NB4 (cell line): ENCODE data around the gene C14orf93.

Source experiments
- DNase-seq: peaks from one replicate; pipeline ENCODE4 v3.0.0; 2010; ENCODE audit warnings: low read depth
- H3K4me3 ChIP-seq: one replicate; pipeline ENCODE4 v1.5.1; 2011; ENCODE audit warnings: mild to moderate bottlenecking, low read depth, low read length, moderate library complexity
- CTCF ChIP-seq: IDR thresholded peaks from one replicate; pipeline ENCODE4 v1.5.1; 2012; ENCODE audit warnings: low read depth, low read length
- MAX ChIP-seq: IDR thresholded peaks from 2 replicates; pipeline ENCODE4 v1.6.1; 2011; ENCODE audit warnings: low read depth, low read length
- MYC ChIP-seq: IDR thresholded peaks from 2 replicates; pipeline ENCODE4 v1.6.1; 2011; ENCODE audit warnings: low read depth, low read length
- POLR2A ChIP-seq: IDR thresholded peaks from 2 replicates; pipeline ENCODE4 v1.6.1; 2011; ENCODE audit warnings: mild to moderate bottlenecking; ENCODE audit not compliant: insufficient read length; ENCODE audit errors: extremely low read depth

Gene C14orf93

GRCh38 chr14:22993517-22993916 is 16.4 kb downstream of the C14orf93 start:
- TF ChIP-seq CTCF (no peak), MAX (no peak), POLR2A (no peak), MYC (no peak)
- DNase-seq, result no peak
- H3K4me3 ChIP-seq, result no peak overlapping the region

- no peak overlapping the region for H3K4me3 ChIP-seq
- no peak for TF ChIP-seq POLR2A
- no peak for TF ChIP-seq MAX
- TF ChIP-seq CTCF, result no peak
- TF ChIP-seq MYC, result no peak
- DNase-seq, result peak; percentile 77
Measured at GRCh38 chr14:22991852-22992251, 18.1 kb downstream of the C14orf93 start.

DNA sequence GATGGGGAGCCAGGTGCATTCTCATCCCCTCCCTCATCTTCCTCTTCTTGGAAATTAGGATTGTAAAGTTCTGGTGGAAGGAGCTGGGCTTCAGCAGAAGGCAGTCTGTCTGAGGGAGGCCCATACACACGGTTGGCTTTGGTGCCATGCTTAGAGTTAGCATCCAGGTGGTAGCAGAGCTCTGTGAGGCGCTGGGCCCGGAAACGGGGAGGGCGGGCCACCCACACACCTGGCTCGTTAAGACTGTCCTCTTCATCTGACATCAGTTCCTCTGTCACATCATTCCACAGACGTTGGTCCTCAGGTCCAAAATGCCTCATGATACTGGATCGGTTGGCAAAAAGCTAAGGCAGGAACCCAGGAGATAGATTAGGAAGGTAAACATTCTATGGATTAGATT is 22.7 kb downstream of the C14orf93 start:
- no peak overlapping the region for H3K4me3 ChIP-seq
- DNase-seq, result no peak
- no peak for TF ChIP-seq MAX
- no peak for TF ChIP-seq MYC
- no peak for TF ChIP-seq CTCF
- no peak for TF ChIP-seq POLR2A

- no peak overlapping the region for H3K4me3 ChIP-seq
- TF ChIP-seq MYC (no peak), CTCF (peak; percentile 86), MAX (peak; percentile 56; the same call in 1 of the 2 replicates)
- peak; percentile 87 for DNase-seq
Measured at GRCh38 chr14:22986508-22987054, 23.4 kb downstream of the C14orf93 start.

DNA sequence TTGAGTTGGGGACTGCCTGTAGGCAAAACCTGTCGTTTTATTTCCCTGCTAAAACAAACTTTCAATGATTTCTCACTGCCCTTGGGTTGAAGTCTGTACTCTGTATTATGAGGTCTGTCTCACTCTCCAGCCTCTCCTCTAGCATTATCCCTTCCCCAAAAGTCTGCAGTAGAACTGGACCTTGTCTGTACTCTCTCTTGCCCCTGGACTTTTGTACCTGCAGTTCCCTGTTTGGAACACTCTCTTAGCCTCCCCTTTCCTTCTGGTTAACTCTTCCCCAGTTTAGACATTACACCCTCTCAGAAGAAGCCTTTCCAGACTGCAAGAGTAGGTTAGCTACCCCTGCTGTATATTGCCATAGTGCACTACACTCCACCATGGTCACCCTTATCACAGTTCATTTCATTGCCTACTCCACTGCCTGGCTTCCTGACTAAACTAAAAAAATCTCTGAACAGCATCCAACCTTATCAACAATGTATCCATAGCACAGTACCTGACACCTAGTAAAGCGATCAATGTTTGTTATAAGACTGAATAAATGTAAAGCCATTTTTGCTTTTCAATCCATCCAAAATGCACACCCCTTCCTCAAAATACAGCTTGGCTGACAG is 23.9 kb downstream of the C14orf93 start:
- no peak for DNase-seq
- H3K4me3 ChIP-seq, result no peak overlapping the region
- TF ChIP-seq POLR2A (no peak), MYC (no peak), CTCF (no peak), MAX (no peak)
